Measurements from ENCODE around the gene LRP8. TPM values are rescaled to one million over a fixed set of nuclear protein-coding genes. Genes with fewer than 3 reads are reported as not detected.

LRP8 gene
- total and polyA plus RNA-seq, 2 experiments from 2014 or later: 27.8 to 71.1 TPM

- Histone ChIP-seq H3K36me3 (ENCODE audit: insufficient read depth) (peaks cover 7% of the 10 kb centered on the region; the same call in 1 of the 2 replicates), H3K9me2 (ENCODE audit: insufficient read depth) (no peaks in the 10 kb centered on the region), H3K27me3 (ENCODE audit: insufficient read depth) (no peaks in the 10 kb centered on the region), H3K27ac (ENCODE audit: low read depth) (no peak overlapping the region), H3K4me3 (no peak overlapping the region), H3F3A (replicated peaks; ENCODE audit: low read depth) (no peaks in the 10 kb centered on the region), H2AFZ (no peak overlapping the region), H3K79me2 (replicated peaks; ENCODE audit: insufficient read depth) (peaks cover 68% of the 10 kb centered on the region), H4K20me1 (replicated peaks; ENCODE audit: insufficient read depth) (peaks cover 34% of the 10 kb centered on the region), H3K4me1 (ENCODE audit: insufficient read depth) (peaks cover 10% of the 10 kb centered on the region; the same call in 1 of the 2 replicates), H3K4me2 (no peak overlapping the region)
- ATAC-seq (no peak), DNase-seq (ENCODE audit: low spot score) (no peak)
- no peak overlapping the region for H3K27ac Mint-ChIP-seq
- H3K27me3 Mint-ChIP-seq (ENCODE audit: insufficient read depth, low read depth, poor library complexity): peaks cover 38% of the 10 kb centered on the region
- H3K4me1 Mint-ChIP-seq: peaks cover 63% of the 10 kb centered on the region
- H3K36me3 Mint-ChIP-seq (ENCODE audit: low read depth): peaks cover 63% of the 10 kb centered on the region
- no peak overlapping the region for H3K4me3 Mint-ChIP-seq
- H3K9me3 Mint-ChIP-seq: no peaks in the 10 kb centered on the region
- TF ChIP-seq REST (IDR thresholded peaks at IDR 0.05; ENCODE audit: unreplicated experiment) (no peak), ZNF114 (CRISPR knock-in tag; IDR thresholded peaks at IDR 0.05) (no peak), CREB1 (CRISPR knock-in tag; IDR thresholded peaks at IDR 0.05; ENCODE audit: low read depth) (no peak), ETS1 (IDR thresholded peaks at IDR 0.05) (no peak), POLR2AphosphoS5 (IDR thresholded peaks at IDR 0.05; ENCODE audit: low read depth) (no peak), ZNF462 (CRISPR knock-in tag; IDR thresholded peaks at IDR 0.05) (no peak), NANOG (IDR thresholded peaks at IDR 0.05; ENCODE audit: borderline replicate concordance) (no peak), STAT1 (IDR thresholded peaks at IDR 0.05; ENCODE audit: unreplicated experiment) (no peak), CTCF (conservative IDR thresholded peaks at IDR 0.05; ENCODE audit: low read depth in 2 of 2) (no peak), ZNF331 (CRISPR knock-in tag; IDR thresholded peaks at IDR 0.05; ENCODE audit: low read depth) (no peak), EZH2 (IDR thresholded peaks at IDR 0.05; ENCODE audit: low read depth, unreplicated experiment) (no peak), EZH2phosphoT487 (IDR thresholded peaks at IDR 0.05; ENCODE audit: unreplicated experiment) (no peak), JUNB (IDR thresholded peaks at IDR 0.05; ENCODE audit: unreplicated experiment) (no peak)
Observed at GRCh38 chr1:53304527-53304926, 23.3 kb downstream of the LRP8 start.
